GM08714 (cell line): Measurements from ENCODE around the gene ARGLU1.
"Not testable (repeated sequence)": the region's sequence is repeated elsewhere in the genome, so short reads cannot be mapped to it uniquely, and the experiment has no call there.

Experiments used
- H3K4me3 ChIP-seq: fragments of 200-500 bp; sonication (Bioruptor generic); 2 replicates; pipeline ENCODE4 v1.5.1; 2014; ENCODE audit warnings: mild to moderate bottlenecking, low read length, inconsistent platforms
- ZNF274 ChIP-seq: IDR thresholded peaks from 2 replicates; pipeline ENCODE4 v1.6.1; 2012; ENCODE audit warnings: mild to moderate bottlenecking, low read depth, low read length

ARGLU1 gene

GRCh38 chr13:106567474-106568298, at the start of gene ARGLU1:
Gene ARGLU1, minus strand, starts transcription at chr13:106568137. Its CDS starts 218 bp downstream, at chr13:106567919.
- TF ChIP-seq ZNF274: no peak
- peak within 1 kb of the TSS; percentile 76 for H3K4me3 ChIP-seq

- TF ChIP-seq ZNF274: no peak
- no peak overlapping the region for H3K4me3 ChIP-seq
Observed at GRCh38 chr13:106617561-106617960, 49.6 kb upstream of the ARGLU1 start.

GRCh38 chr13:106616729-106617128, 48.8 kb upstream of the ARGLU1 start:
- no peak for TF ChIP-seq ZNF274
- H3K4me3 ChIP-seq: no peak overlapping the region

- TF ChIP-seq ZNF274: no peak
- no peak overlapping the region for H3K4me3 ChIP-seq
Observed at GRCh38 chr13:106614874-106615273, 46.9 kb upstream of the ARGLU1 start.

- H3K4me3 ChIP-seq: no peak overlapping the region
- TF ChIP-seq ZNF274: no peak
Observed at GRCh38 chr13:106612688-106613087, 44.8 kb upstream of the ARGLU1 start.

- TF ChIP-seq ZNF274: no peak
- no peak overlapping the region for H3K4me3 ChIP-seq
Observed at GRCh38 chr13:106610486-106610885, 42.5 kb upstream of the ARGLU1 start.

- TF ChIP-seq ZNF274: no peak
- H3K4me3 ChIP-seq: no peak overlapping the region
Observed at GRCh38 chr13:106609116-106609515, 41.2 kb upstream of the ARGLU1 start.

GRCh38 chr13:106603546-106603945, 35.6 kb upstream of the ARGLU1 start:
- no peak for TF ChIP-seq ZNF274
- H3K4me3 ChIP-seq: no peak overlapping the region

- H3K4me3 ChIP-seq: no peak overlapping the region
- TF ChIP-seq ZNF274: no peak
Observed at GRCh38 chr13:106602178-106602577, 34.2 kb upstream of the ARGLU1 start.

- no peak overlapping the region for H3K4me3 ChIP-seq
- TF ChIP-seq ZNF274: no peak
Observed at GRCh38 chr13:106601489-106601888, 33.6 kb upstream of the ARGLU1 start.

GRCh38 chr13:106600798-106601135, 32.8 kb upstream of the ARGLU1 start:
- not testable (repeated sequence) for H3K4me3 ChIP-seq

- no peak for TF ChIP-seq ZNF274
- H3K4me3 ChIP-seq: no peak overlapping the region
Observed at GRCh38 chr13:106599875-106600797, 32.2 kb upstream of the ARGLU1 start.

- TF ChIP-seq ZNF274: no peak
- H3K4me3 ChIP-seq: no peak overlapping the region
Observed at GRCh38 chr13:106597749-106598395, 29.9 kb upstream of the ARGLU1 start.

- no peak for TF ChIP-seq ZNF274
- no peak overlapping the region for H3K4me3 ChIP-seq
Observed at GRCh38 chr13:106597186-106597585, 29.2 kb upstream of the ARGLU1 start.
